HPDE6-E6E7 (cell line): ENCODE data around the gene PADI3.
"Not testable (repeated sequence)": the region's sequence is repeated elsewhere in the genome, so short reads cannot be mapped to it uniquely, and the experiment has no call there.

Source experiments
- DNase-seq: peaks from one replicate; pipeline ENCODE4 v3.0.0; 2011; ENCODE audit warnings: missing footprints; ENCODE audit errors: extremely low spot score

The PADI3 gene

DNA sequence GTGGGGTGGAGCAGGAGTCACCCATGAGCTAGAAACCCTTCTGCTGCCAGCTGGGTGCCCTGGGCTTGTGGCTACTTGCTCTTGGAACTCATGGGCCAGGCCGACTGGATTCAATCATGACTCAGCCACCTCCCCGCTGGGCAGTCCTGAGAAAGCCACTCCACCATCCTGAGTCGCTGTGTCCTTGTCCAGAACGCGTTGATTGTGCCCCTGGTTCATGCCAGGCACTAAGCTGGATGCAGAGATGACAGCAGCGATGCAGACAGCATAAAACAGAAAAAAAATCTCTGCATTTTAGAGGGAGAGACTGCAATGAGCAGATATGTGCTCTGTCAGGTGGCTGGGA is 33.4 kb upstream of the PADI3 start:
- peak; percentile 92 for DNase-seq

DNA sequence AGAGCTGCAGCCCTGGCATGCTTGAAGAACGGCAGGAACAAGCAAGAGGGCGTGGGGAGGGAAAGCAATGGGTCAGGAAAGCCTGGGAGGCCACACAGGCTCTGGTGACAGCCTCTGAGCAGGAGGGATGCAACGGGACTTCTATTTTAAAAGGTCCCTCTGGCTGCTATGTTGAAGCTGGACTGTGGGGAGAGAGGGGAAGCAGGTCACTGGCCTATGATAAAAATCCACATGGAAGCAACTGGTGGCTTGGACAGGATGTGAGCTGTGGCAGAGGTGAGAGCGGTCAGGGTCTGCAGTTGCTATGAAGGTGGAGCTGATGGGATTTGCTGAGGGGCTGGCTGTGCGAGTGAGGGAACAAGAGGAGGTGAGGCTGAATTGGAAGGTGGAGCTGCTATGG is 32.8 kb upstream of the PADI3 start:
- DNase-seq, result no peak

DNA sequence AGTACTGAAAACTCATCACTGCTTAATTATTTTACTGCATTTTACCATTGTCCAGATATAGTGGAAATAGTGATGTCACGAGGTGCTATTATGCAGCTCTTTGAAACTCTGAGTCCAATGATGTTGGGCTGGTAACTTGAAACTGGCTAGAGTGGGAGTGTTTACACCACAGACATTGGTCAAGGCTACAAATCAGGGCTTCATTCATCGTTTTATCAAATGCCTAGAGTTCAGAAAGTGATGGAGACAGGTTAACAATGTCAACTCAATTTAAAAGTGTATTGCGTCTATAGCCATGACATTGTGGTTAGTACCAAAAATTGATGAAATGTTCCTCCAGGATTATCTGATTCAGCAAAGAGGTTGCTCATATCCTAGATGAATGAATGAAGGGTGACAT is 31.3 kb upstream of the PADI3 start:
- no peak for DNase-seq

DNA sequence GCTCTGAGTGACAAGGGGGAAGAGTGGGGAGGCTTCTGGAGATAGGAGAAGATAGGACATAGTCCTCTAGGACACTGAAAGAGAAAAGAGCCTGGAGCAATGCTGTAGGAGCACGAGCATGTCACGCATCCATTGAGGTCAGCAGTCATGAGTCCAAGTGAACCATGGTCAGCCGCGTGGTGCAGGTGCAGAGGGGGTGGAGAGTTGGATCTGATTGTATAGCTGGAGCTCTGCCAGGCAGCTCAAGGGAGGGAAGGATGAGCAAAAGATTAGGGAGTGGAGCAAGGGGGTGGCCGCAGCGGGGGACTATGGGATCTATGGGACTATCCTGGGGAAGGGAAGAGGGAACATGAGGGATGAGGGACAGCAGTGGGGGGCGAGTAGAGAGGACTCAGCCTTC is 30.0 kb upstream of the PADI3 start:
- no peak for DNase-seq

DNA sequence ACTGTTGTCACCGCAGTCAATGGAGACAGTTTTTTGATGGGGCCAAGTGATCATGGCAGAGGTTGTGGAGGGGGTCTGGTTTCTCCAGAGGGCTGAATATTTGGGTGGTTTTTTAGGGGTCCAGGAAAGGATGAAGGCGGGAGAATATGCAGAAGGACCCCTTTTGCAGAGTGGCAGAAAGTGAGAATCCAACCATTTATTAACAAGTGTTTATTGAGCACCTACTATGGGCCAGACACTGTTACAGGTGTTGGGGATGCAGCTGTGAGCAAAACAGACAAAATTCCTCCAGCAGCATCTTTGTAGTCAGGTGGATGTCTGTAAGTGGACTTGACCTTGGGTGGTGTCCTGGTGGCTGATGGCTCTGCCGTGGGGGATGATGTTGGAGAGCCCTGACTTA is 28.6 kb upstream of the PADI3 start:
- no peak for DNase-seq

DNA sequence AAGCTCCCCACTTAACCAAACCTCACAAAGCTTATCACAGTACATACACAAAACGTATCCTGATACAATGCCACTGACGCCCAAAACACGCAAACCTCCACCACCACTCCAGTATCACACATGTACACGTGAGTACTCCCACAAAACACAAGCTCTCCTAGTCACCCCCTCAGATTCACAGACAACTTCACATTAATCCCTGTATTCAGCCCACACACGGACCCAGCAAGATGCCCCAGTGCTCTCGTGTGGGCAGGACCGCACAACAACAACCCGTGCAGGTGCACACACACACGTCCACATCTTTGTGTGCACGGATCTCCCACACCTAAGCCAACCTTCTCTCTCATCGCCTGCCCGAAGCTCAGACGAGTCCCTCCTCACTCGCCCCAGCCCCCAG is 26.3 kb upstream of the PADI3 start:
- DNase-seq, result no peak

DNA sequence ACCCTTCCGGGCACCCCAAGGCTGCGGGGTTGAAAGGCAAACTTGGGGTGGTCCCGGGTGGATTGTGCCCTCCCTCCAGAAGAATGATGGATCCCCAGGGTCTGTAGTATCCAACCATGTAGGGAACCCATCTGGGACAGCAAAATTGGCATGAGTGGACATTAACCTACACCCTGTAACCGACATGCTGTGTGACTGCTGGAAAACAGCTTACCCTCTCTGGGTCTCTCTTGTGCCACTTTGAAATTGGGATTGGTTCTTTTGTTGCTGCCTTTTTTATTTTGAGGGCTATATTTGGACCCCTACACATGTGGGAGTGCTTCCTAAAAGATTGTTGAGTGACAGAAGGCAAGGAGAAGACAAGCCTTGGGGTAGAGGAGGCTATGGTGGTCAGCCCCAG is 24.5 kb upstream of the PADI3 start:
- DNase-seq, result no peak

DNA sequence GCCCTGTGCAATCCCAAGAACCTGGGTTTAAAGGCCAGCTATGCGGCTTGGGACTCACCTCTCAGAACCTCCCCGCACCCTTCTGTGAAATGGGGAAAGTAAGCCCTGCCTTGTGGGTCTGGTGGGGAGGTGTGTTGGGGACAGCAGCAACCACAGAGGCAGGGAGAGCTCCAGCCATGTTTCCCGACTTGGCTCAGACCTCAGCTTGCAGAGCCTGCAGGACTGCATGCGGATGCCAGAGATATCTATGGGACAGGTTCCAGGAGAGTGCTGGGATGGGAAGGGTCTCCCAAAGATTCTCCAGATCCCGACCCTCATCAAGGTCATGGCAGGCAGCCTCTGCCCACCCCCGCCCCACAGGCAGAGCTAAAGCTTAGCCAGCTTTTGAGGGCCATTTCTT is 23.8 kb upstream of the PADI3 start:
- no peak for DNase-seq

DNA sequence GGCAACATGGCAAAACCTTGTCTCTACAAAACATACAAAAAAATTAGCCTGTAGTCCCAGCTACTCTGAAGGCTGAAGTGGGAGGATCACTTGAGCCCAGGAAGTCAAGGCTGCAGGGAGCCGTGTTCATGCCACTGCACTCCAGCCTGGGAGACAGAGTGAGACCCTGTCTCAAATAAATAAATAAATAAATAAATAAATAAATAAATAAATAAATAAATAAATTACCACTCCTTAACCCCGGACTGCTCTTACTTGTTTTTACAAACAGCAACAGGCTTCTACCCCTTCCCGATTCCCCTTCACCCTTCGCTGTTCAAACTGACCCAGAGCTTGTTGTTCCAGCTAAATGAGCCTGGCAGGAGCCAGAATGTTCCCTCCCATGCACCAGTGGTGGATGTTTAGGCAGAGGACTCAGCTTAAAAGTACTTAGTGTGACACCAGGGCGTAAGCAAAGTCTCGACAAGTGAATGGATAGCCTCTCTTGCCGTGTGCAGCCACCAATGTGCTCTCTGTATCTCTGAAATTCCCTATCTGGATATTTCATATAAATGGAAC is 21.5 kb upstream of the PADI3 start:
- DNase-seq, result no peak

DNA sequence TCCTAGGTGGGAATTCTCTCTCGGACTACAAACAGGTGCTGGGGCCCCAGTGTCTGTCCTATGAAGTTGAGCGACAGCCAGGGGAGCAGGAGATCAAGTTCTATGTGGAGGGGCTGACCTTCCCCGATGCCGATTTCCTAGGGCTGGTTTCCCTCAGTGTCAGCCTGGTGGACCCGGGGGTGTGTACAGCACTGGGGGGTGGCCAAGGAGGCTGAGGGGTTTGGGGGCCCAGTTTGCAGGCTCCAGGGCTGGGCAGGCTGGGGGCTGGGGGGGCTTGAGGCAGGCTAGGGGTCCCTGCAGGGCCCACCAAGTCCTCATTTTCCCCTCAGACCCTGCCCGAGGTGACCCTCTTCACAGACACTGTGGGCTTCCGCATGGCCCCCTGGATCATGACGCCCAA is 20.3 kb upstream of the PADI3 start:
- DNase-seq, result no peak

DNA sequence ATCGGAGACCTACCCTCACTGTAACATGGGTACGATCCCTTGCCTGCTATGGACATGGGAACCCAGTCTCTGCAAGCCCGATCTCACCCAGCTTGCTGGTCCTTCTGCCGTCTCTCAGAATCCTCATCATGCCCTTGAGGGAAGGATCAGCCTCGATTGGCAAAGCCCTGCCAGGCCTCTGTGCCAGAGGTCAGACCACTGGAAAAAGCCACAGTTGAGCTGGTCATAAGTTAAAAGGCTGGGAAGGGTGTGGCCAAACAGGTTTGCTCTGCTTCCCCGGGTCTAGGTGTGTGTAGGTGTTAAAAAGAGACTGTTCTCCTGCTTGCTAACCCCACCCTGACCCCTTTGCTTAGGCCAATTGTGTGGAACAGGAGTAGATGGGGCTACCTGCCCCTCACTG is 19.5 kb upstream of the PADI3 start:
- DNase-seq, result no peak

DNA sequence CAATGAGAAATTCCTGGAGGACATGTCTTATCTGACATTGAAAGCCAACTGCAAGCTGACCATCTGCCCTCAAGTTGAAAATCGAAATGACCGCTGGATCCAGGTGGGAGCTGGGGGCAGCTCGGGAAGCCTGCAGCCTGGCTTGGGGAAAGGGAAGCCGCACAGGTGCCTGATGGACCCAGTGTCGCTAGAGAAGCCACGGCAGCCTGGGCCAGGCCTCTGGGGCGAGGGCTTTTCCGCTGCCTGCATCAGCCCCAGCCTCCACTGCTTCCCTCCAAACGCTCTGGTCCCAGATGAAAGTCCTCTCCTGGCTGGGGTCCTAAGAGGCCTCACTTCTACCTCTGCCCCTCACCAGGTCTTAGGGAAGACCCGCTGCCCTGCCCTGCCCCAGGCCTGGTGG is 18.8 kb upstream of the PADI3 start:
- DNase-seq, result no peak

DNA sequence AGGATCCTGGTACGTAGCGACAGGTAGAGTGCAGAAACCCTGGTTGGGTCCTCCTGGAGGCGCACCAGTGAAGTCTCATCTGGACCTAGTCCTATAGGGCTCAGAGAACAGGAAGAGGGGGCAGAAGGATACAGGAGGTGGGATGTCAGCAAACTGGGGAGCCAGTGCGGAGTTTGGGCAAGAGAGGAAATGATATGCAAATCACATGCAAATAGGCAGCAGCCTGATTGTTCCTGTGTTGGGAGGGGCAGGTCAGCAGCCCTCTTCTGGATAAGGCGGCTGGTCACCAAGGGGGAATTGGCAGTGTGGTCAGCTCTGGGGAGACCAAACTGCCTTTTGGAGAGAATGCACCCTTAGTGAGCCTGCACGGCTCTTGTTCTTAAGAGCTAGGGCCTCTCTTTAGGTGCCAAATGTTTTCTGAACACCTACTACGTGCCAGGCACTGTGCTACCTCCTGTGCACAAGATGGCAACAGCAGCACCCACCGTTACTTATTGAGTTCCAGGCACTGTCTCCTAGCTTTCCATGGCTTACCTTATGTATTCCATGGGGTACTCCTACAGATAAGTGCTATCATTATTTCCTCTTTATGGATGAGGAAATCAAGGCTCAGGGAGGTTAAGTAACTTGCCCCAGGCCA is 18.1 kb upstream of the PADI3 start:
- no peak for DNase-seq

DNA sequence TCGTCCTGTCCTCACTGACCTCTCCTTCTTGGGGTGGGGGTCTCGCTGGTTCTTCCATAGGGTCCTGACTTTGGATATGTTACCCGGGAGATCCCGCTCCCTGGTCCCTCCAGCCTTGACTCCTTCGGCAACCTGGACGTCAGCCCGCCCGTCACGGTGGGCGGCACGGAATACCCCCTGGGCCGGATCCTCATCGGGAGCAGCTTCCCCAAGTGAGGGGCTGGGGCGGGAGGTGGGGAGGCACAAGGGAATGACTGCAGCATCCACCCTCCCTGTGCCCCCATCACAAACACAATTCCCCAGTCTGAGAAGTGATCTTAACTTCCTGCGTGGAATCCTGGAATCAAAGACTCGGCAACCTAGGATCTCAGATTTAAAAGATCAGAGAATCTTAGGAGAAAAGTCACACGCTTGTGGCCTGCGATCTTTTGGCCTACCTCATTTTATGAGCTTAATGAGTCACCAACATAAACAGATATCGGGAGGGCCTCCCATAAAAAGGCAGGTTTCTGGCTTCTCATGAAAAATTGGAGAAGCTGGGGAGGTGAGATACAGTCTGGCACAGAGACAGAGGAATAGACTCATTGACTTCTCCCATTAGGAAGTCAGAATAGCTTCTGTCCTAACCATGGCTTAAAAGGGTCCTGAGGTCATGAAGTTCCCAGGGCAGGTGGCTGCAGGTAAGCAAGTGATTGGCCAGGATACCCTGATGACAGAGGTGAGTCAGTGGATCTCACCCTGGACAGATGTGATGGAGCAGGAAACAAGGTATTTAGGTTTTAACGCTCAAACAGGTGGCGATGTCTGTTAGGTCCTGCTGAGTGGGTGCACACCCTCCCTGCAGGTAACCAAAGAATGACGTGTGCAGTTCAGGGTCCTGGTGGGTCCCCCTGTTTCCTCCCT is 15.9 kb upstream of the PADI3 start:
- peak; percentile 86 for DNase-seq

DNA sequence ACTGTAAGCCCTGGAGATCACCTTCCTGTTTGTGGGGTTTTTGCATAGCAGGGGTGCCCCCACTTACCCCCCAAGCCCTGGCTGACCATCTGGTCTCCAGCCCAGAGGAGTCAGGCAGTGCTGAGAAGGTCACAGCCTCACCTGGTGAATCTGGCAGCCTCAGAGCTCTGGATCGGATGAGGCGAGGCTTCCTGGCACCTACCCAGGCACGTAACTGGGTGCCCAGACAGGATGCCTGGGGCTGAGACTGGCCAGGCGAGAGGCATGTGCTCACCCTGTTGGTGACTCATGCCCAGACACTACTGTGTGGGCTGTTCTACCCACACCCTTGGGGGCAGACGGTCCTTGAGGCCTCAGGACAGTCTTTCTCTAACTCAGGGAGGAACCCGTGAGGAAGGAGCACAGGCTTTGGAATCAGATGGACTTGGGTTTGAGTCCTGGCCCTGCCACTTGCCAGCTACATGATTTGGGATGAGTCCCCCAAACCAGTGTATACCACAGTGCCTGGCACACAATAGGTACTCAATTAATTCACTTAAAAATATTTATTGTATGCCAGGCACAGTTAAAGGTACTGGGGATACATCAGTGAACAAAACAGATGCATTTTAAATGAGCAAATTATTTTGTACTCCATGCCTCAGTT is 15.1 kb upstream of the PADI3 start:
- DNase-seq, result peak; percentile 93

DNA sequence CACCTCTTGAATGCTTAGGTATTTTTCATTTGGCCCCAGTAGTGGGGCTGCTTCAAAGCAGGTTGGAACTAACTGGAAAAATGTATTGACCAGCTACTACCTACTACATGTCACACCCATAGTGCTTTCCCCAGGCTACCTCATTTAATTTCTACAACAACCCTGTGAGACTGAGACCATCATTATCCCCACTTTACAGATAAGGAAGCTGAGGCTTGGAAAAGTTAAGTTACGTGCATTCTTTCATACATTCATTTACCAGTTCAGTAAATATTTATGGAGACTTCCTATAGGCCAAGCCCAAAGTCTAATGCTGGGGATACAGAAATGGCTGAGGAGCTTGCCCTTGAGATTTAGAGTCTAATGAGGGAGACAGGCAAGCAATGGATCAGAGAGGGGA is 14.5 kb upstream of the PADI3 start:
- no peak for DNase-seq

DNA sequence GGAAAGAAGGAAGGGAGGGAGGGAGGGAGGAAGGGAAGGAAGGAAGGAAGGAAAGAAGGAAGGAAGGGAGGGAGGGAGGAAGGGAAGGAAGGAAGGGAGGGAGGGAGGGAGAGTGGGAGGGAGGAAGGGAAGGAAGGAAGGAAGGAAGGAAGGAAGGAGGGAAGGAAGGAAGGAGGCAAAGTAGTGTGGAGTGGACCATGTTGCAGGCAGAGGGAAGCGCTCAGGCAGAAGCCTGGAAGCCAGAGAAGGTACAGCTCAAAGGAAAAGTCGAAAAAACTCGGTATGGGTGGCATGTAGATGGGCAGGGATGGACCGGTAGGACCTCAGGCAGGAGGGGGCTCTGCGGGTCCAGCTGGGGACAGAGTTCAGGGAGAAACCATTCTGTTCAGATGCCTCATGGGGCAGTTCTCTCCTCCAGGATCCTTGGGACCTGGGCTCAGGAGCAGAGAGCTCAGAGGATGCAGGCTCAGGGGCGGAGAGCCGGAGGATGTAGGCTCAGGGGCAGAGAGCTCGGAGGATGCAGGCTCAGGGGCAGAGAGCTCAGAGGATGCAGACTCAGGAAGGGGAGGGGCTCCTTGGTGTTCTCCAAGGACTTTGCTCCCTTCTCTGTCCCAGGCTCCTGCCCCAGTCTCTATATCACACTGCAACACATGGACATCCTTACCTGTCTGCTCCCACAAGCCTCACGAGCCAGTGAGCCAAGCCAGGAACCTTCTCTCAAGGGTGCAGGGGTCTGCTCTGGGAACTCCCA is 13.6 kb upstream of the PADI3 start:
- DNase-seq, result no peak

DNA sequence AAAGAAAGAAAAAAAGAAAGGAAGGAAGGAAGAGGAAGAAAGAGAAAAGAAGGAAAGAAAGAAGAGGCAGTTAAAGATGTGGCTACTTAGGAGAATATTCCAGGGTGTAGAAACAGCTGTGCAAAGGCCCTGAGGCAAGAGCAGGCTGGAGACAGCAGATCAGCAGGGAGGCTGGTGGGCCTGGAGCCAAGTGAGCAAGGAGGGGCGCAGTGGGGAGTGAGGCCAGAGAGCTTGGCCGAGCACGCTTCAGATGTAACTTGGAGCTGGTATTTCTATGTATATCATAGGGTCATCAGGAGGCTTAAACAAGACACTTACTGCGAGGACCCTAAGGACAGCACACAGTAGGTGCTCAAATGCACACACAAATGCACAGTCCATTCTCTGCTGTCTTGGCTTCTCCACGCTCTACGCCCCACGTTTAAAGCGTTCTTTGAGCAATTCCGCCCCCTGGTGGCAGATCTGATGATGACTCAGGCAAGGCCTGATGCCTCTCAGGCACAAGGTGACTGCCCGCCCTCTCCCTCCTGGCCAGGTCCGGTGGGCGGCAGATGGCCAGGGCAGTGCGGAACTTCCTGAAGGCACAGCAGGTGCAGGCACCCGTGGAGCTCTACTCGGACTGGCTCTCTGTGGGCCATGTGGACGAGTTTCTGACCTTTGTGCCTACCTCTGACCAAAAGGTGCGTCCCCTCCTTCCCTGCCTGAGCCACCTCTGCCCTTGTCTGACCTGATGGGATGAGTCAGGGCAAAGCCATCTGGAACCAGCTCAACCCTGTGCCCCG is 11.9 kb upstream of the PADI3 start:
- DNase-seq, result peak; percentile 80

DNA sequence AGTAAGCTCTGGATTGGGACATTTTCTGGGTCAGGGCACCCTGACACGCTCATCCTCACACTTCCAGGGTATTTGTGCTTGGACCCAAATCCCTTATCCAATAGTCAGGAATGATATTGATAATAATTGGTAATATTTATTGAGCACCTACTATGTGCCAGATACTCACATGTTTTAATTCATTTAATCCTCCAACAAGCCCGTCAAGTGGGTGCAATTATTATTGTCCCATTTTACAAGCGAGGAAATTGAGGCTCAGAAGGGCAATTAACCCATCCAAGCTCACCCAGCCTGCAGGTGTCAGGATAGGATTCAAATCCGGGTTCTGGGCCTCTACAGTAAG is 11.4 kb upstream of the PADI3 start:
- DNase-seq, result no peak

DNA sequence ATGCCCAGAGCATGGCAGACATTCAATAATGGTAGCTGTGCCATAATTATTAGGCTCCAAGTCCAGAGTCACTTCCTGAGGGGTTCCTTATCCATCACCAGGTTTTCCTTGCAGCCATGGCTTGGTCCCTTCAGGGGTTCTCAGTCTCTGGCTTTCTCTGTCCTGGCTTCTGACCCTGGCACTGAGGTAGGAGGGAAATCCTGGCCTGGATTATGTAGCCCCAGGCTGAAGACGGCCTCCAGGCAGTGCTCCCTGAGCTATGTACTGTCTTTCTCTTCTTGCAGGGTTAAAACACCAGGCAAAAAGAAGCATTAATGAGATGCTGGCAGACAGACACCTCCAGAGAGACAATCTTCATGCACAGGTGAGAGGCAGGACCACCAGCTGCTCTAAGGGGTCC is 9.5 kb upstream of the PADI3 start:
- DNase-seq, result peak; percentile 28

DNA sequence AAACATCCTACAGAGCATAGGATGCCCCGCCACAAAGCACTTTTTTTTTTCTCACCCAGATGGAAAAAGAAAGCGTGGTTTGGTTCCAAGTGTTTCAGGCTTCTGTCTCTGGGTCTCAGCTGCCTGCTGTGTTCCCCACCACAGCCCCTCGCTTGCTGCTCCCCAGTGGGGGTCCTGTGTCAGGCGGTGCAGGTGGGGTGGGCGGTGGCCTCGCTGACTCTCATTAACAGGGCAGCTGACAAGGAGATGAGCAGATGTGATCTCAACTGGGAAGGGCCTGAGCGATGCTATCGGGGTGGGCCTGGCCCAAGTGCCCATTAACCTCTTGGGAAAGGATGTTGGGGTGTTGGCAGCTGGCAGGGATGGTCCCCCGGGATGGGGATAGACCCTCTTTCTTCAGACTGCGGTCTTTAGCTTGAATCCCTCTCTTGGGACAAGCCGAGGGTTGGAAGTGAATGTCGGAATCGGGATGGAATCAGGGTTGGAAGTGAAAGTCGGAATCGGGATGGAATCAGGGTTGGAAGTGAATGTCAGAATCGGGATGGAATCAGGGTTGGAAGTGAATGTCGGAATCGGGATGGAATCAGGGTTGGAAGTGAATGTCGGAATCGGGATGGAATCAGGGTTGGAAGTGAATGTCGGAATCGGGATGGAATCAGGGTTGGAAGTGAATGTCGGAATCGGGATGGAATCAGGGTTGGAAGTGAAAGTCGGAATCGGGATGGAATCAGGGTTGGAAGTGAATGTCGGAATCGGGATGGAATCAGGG is 7.7 kb upstream of the PADI3 start:
- DNase-seq, result not testable (repeated sequence)
